GM18508 (cell line): Measurements from ENCODE around the gene TMEM135.

Experiments used
- ATAC-seq: cut with Tn5 transposase; IDR thresholded peaks from one replicate; pipeline ENCODE4 v1.9.1; 2021; ENCODE audit warnings: moderate number of reproducible peaks; ENCODE audit not compliant: insufficient read depth, unreplicated experiment

The TMEM135 gene

DNA sequence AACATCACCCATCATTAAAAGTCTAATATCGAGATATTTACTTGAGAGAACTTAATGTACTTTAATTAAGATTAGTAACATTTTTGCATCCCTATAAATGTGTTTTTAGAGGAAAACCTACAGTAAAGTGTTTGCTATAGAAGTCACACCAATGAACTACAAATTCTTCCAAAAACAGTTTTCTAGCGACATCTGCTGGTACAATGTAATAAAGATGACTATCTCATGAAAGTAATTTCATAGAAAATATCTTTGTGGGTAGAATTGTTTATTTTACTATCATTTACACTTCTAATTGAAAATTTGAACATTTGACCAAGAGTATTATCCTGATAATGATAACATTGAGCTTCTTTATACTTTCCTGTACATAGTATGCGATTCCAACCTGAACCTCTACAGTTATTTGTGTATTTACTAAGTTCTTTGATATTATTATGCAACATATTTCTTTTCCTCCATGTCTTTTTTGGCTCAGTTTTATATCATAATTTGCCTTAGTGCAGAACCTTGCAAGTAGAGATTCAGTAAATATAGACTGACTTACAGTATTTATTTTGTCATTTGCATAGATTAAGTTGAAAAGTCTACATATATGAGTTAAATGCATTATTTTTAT lies 252.7 kb downstream of the TMEM135 start:
- no peak for ATAC-seq

- ATAC-seq = no peak
These were observed 254.9 kb downstream of the TMEM135 start for GRCh38 chr11:87292598-87292997.

- ATAC-seq = no peak
These were observed 257.5 kb downstream of the TMEM135 start for GRCh38 chr11:87295237-87295636.

GRCh38 chr11:87296627-87297026 lies 258.9 kb downstream of the TMEM135 start:
- no peak for ATAC-seq

- ATAC-seq = no peak
These were observed 260.4 kb downstream of the TMEM135 start for GRCh38 chr11:87298155-87298554.

- no peak for ATAC-seq
These were observed 261.3 kb downstream of the TMEM135 start for GRCh38 chr11:87299041-87299481.

DNA sequence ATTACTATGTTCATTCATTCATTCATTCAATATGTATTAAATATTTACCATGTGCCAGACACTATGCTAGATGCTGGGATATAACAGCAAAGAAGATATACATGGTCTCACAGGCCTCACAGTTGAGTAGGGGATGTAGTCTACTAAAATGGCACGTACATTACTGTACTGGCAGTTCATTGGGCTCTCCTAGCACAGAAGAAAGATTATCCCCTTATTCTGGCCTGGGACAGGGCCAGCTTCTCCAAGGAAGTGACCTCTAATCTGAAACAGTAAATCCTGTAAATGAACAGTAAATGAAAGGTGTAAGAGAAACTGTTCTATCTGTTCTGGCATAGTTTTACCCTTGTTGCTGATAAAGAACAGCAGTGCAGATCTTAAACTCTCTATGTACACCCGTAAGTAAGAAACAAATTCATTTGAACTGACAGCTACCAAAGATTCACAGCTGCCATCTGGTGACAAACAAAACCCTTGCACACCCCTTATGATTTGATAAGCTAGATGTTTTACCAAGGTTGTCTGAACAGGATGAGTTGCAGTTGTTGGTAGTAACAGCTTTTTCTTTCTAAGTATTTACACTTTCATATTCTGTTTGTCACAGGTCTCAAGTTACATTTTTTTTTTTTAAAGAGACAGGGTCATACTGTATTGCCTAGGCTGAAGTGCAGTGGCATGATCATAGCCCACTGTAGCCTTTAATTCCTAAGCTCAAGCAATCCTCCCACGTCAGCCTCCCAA lies 263.1 kb downstream of the TMEM135 start:
- ATAC-seq = no peak

- ATAC-seq = no peak
These were observed 264.2 kb downstream of the TMEM135 start for GRCh38 chr11:87301785-87302540.

DNA sequence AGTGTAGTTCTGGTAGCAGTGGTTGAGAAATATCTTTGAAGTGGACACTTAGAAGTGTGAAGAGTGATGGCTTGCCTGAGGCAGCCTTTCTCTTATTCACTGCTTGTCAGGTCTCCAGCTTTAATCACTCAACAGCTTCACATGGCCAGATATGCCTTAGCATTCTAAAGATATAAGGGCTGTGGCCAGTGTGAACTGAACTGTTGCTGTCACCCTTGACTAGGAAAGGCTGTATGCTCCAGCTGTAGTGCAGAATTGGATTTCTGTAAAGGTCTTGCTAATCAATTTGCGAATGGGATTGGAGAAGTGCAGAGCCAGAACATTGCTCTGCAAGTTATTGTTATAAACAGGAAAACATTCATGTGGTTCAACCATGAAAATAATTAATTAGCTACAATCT lies 266.7 kb downstream of the TMEM135 start:
- ATAC-seq = no peak

GRCh38 chr11:87306262-87306851 lies 268.6 kb downstream of the TMEM135 start:
- ATAC-seq = no peak

GRCh38 chr11:87307101-87307500 lies 269.4 kb downstream of the TMEM135 start:
- no peak for ATAC-seq

DNA sequence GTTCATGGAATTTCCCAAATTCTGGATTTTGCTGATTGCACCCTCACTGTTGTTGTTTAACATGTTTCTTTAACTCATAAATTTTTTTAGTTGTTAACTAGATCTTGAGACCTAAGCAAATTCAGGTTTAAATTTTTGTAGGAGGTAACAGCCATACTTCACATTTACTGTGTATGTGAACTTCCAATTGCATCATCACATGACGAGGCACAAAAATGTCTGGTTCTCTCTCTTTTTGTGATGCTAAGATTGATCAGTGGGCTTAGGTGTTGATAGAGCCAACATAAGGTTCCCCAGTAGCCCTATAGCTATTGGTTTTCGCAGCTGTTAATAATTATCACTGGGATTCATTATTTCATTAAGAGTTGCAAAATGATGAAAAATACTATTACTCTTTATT lies 277.5 kb downstream of the TMEM135 start:
- ATAC-seq = no peak

DNA sequence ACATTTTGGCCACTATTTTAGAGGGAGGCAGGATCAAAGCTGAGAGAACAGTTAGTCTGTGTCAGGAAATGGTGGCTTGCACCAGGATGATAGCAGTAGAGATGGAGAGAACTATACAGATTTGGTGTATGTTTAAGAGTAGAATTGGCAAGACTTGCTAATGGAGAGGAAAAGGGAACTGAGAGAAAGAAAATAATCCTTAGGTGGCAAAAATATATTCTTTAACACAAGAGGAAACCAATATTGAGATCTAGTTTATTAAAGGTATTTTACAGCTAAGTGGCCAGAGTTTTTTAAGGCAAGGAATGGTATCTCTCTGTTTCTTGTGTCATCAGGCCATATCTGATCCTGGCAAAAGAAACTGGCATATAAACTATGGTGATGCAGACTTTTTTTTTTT lies 278.8 kb downstream of the TMEM135 start:
- ATAC-seq = no peak

GRCh38 chr11:87317441-87317840 lies 279.7 kb downstream of the TMEM135 start:
- no peak for ATAC-seq

- ATAC-seq = no peak
These were observed 282.4 kb downstream of the TMEM135 start for GRCh38 chr11:87320123-87320522.

GRCh38 chr11:87322568-87322967 lies 284.8 kb downstream of the TMEM135 start:
- ATAC-seq = no peak

DNA sequence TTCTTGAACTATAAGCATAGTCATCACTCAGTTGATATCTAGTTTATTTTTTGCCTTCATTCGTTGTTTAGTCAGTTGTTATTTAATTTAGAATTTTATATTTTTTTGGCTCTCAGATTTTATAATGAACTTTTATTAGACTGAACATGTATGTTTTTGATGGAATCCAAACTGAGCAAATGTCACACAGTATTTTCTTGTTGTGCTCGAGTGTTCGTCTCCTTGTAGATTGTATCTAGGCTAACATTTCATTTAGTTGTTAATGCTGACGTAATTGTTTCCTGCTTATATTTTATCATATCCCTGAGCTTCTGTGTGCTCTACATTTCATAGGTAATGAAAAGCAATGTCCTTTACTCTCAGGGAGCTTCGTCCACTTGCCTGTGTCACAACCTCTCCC lies 286.2 kb downstream of the TMEM135 start:
- no peak for ATAC-seq

DNA sequence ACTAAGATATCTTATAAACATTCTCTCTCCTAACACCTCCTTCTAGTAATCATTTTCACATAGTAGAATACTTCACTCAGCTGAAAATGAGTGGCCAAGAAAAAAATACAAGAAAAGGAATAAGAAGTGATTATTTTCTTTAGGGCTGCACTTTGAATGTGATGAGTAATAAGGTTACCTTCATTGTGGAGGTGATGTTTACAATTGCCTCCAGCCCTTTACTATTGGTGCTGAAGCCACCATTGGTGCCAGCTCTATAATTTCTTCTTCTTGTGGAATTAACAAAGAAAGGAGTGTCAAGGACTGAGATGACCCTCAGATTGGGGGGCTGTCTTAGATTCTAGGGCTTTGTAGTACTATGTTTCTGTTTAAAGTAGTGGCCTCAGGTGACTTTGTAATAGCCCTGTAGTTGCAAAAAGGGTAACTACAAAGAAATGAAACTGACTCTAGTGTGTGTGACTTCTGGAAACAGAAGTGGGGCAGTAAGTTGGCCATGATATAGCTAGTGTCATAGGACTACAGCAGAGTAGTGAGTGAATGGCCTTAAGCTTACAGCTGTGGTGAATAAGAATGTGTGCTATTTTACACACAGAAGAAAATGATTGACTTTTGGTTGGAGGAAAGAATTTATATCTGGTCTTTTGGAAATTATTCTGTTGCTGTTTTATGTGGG lies 287.2 kb downstream of the TMEM135 start:
- no peak for ATAC-seq

GRCh38 chr11:87325490-87325872 lies 287.7 kb downstream of the TMEM135 start:
- no peak for ATAC-seq

DNA sequence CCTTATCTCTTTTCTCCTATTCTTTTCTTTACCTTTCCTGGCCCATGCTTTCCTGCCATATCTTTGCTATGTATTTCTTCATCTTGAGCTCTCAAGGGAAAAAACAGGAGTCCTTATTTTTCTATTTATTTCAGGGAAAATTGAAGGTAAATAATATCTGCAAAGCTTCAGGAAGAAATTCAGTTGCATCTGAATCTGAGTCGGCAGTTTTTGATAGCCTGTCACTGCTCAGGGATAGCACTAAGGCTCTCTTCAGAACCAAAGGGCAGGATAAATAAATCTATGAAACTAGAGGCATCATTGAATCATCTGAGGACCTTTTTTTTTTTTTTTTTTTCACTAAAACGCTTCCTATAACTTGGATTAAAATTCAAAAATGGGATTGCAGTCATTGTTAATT lies 288.9 kb downstream of the TMEM135 start:
- ATAC-seq = no peak
